ENCODE measurements around the gene KRTAP12-2.

The KRTAP12-2 gene, protein sequence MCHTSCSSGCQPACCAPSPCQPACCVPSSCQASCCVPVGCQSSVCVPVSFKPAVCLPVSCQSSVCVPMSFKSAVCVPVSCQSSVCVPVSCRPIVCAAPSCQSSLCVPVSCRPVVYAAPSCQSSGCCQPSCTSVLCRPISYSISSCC

DNA sequence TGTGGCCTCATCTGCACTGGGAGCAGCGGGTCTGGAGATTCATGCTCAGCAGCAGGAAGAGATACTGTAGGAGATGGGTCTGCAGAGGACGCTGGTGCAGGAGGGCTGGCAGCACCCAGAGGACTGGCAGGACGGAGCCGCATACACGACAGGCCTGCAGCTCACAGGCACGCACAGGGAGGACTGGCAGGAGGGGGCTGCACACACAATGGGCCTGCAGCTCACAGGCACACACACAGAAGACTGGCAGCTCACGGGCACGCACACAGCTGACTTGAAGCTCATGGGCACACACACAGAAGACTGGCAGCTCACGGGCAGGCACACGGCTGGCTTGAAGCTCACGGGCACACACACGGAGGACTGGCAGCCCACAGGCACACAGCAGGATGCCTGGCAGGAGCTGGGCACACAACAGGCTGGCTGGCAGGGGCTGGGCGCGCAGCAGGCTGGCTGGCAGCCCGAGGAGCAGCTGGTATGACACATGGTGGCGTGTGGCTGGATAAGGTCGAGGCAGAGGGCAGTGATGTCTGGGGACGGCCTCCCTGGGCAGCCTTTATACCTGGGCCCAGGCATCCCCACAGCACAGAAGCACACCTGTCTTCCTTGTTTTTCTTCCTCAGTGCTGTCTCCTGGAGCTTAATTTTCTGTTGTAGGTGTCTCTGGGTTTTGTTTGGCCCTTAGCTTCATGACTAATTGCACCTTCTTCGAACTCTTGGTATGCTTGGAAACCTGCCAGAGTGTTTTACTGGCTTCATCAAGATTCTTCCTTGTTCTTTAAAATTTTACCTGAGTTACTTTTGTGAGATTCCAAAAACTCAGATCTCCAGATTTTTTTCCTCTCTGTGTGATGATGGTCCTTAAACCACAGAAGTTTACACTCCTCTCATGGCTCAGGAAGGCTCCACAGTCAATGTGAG lies at the start of gene KRTAP12-2:
TSS of gene KRTAP12-2 (minus strand) at position 527 of the 920 bp plus-strand sequence. CDS start at position 486, 41 bp downstream.
- no peak for DNase-seq (ENCODE audit: low spot score)

DNA sequence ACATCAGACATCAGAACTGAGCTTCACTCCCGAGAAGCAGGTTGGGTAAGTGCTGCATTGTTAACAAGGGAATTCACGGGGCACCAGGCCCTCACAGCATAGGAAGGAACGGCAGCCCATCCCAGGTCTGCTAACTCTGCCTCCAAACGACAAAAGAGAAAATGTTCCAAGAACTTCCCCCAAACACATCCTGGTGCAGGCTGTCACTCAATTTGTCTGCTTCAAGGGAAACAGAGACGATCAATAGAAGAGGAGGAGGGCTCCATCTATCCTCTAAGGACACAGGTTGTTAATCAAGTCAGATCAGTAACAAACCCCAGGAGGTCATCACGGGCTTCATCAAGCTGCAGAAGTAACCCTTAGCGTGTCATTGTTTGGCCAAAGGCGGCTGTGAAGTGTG lies 48.2 kb upstream of the KRTAP12-2 start:
- no peak for DNase-seq (ENCODE audit: low spot score)

DNA sequence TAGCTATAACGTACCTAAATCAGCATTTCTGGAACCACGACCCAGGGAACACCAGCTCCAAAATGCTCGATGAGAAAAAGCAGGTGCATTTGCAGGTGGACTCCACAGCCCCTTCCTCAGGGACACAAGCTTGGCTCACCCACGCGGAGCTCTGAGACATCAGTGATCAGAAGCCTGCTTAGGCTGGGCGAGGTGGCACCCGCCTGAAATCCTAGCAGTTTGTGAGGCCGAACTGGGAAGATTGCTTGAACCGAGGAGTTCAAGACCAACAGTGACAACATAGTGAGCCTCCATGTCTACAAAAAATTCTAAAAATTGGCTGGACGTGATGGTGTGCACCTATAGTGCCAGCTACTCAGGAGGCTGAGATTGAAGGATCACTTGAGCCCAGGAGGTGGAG lies 47.1 kb upstream of the KRTAP12-2 start:
- no peak for DNase-seq (ENCODE audit: low spot score)

DNA sequence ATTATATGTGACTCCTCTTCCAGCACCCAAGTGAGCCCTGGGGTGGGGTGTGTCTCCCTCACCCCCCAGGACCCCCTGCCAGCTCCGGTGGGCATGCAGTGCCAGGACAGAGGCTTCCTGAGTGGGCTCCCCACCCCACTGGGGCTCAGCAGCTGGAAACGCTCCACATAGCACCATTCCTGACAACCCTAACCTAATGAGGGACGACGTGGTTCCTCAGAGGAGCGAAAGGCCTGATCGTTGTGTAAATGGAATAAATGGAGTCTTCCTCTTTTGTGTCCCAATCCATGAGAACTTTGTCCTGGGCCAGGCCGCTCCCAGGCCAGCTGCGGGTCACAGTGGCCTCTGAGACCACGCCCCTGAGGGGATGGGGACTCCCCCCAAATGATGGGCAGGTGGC lies 46.4 kb upstream of the KRTAP12-2 start:
- no peak for DNase-seq (ENCODE audit: low spot score)

DNA sequence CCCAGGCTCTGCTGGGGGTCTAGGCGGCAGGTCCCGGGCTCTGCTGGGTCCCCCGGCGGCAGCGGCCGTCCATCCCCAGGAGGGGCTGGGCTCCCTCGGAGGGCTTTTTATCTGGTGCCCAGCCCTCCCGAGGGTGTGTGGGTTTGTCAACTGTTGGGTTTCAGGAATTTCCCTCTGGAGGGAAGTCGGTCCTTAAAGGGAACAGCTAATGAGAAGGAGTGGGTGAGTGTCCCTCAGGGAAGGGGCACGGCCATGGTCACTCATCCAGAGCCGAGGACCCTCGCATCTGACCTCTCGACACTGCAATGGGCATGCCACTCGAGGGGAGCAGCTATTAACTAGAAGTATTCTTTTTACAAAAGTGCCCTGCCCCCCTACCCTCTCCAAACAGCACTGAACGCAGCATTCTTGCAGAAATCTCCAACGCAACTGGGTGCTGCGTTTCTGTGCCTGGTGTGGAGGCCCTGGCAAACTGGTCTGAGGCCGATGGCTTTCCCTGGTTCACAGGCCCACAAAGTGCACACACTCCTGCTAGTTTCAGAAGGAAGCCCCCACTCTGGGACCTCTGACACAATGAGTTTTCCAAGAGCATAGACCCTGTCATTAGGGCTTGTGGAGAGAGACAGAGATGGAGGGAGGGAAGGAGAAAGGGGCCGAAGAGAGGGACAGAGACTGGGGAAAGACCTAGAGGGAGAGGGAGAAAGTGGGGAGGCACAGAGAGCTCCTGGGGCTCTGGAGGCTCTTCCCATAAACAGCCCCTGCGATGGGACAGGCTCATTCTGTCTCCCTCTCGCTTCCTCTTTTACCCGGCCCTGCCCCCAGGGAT lies 45.7 kb upstream of the KRTAP12-2 start:
- DNase-seq (ENCODE audit: low spot score), result no peak

DNA sequence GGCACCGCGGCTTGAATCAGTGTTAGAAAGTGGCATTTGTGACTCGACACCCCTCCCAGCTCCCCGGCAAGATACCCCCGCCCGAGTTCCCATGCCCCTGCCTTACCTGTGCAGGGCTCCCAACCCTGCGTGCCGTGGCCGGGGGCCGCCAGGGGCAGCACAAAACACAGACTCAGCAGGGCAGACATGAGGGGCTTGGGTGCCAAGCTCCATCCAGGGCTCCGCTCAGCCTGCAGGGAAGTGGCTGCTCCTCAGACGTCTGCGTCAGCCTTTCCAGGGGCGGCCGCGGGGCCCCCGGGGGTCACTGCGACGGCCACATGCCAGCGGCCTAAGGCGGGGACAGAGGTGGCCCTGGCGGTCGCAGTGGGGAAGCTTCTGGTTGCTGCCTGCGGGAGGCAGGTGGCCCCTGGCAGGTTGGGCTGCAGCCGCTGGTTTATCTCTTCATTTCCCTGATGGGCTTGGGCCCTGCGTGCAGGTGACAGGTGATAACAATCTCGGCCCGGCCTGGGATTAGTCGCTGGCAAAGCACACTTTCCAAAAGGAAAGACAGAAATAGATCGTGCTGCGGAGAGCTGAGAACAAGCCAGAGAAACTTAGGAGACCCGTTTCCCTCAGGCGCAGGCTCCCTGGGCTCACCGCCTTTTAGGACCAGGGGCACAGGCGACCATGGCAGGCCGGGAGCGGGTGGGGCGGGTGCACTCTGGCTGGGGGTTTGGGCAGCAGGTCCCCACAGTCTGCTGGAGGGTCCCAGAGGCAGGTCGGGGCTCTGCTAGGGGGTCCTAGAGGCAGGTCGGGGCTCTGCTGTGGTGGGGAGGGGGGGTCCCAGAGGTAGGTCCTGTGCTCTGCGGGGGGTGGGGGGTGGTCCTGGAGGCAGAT lies 44.8 kb upstream of the KRTAP12-2 start, which contains the start of gene TSPEAR:
TSS of gene TSPEAR (minus strand) at position 246 of the 876 bp plus-strand sequence. CDS start at position 188, 58 bp downstream.
- no peak for DNase-seq (ENCODE audit: low spot score)

DNA sequence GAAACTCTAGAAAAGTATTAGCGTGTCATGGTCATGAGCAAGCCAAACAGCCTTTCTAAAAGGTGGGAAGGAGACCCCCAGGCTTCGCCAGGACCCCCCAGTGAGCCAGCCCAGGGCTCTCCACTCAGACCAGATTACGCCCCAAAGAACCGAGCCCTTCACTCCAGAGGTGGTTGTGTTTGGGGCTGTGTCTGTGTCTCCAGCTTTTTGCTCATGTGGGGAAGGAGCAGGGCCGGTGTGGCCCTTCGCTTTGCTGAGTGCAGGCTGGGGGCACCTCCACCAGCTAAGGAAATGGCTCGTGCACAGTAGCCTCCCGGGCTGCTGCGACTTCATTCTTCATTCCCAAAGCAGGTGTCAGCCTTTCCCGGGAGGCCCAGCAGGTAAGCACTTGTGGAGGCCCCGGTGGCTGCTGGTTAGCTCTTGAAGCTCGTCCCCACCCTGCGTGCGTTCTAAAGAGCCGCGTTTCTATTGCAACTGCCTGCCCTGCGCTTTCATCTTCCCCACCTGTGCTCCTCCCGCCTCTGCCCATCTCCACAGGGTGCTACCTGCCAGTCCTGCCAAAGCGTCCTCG lies 44.1 kb upstream of the KRTAP12-2 start:
- no peak for DNase-seq (ENCODE audit: low spot score)

DNA sequence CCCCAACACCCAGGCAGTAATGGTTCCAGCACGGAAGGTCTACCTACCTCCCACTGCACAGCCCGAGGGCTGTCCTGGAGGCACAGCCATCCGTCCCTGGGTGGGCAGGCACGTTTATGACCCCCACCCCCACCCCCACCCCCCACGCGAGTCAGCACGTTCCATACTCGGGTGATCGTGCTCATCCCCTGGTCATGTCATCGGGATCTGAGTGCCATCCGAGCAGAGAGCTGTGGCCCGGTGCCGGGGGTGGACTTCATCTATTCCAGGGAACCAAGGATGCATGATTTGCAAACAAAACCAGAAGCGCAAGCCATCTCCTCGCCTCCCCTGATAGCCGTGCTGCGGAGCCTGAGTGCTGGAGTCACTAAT lies 43.6 kb upstream of the KRTAP12-2 start:
- DNase-seq (ENCODE audit: low spot score), result no peak

DNA sequence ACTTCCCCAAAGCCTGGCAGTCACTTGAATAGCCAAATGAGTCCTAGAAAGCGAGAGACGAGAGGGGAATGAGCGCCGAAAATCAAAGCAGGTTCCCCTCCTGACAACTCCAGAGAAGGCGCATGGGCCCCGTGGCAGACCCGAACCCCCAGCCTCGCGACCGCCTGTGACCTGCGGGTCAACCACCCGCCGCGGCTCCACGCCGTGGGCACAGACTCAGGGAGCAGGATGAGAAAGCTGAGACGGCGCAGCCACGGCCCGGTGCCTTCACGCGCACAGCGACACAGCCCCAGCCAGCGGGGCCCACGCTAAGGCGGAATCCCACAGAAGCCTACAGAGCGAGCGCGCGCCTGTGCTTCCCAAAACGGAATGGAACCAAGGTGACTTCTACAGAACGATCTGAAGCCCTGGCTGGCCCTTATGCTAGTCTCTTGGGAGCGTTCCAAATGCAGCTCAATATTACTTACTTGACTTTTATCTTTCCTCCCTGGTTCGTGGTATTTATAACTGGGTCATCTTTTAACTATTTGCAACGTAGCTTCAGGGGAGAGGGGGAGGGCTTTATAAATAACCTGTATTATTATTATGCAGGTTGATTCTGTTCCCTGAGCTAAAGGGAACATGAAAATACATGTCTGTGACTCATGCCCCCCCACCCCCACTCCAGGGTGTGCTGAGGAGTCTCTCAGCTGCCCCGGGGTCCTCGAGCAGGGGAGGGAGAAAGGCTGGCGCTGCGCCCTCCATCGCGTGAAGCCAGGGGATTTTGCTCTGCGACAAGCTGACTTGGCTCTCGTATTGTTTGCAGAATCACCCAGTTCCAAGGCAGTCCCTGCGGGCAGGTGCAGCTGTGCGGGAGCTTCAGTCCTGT lies 42.9 kb upstream of the KRTAP12-2 start:
- no peak for DNase-seq (ENCODE audit: low spot score)

DNA sequence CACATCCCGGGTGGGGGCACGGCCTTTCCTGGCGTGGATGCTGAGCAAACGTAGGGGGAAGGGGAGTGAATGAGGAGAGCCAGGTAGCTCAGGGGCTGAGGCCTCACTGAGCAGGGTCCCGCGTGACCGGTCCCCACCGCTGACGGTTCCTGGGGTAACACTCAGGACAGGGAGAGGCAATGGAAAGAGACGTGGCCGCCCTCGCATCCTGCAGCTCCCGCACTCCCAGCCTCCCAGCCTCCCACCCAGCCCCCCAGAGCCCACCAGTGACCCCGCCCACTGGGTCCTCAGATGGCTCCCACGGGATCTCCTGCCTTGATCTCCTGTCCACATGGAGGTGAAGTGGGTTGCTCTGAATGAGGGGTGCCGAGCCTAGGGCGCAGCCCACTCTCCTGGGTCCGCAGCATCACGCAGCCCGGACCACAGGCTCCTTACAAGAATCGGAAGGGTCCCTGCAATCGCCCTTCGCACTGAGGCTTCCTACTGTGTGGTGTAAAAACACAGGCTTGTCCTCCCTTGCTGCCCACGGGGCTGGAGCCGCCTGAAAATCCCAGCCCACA lies 42.2 kb upstream of the KRTAP12-2 start:
- no peak for DNase-seq (ENCODE audit: low spot score)

DNA sequence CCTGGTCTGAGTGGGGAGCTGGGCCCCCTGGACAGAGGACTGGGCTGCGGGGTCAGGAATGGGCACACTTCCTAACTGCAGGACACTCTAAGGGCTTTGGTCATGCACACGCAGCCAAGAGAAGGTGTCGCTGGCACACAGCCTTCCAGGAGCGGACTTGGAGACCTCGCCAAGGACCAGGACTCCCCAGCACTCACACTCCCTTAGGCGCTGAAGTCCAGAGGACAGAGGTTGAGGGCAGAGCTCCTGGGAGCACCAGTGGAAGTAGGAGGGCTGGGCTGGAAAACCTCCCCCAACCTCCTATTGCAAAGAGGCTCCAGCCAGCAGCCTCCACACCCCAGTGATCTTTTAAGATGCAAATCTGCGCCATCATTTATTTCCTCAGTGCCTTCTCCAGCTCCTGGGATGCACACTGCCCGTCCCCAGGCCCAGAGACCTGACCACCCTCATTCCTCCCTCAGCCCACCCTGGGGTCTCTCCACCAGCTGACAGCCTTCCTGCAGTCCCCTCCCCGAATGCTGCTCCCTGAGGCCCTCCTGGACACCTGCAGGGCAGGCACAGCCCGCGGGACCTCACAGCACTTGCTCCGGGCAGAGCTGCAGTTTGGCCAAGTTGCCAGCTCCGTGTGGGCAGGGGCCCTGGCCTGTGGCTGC lies 41.6 kb upstream of the KRTAP12-2 start:
- DNase-seq (ENCODE audit: low spot score), result no peak

DNA sequence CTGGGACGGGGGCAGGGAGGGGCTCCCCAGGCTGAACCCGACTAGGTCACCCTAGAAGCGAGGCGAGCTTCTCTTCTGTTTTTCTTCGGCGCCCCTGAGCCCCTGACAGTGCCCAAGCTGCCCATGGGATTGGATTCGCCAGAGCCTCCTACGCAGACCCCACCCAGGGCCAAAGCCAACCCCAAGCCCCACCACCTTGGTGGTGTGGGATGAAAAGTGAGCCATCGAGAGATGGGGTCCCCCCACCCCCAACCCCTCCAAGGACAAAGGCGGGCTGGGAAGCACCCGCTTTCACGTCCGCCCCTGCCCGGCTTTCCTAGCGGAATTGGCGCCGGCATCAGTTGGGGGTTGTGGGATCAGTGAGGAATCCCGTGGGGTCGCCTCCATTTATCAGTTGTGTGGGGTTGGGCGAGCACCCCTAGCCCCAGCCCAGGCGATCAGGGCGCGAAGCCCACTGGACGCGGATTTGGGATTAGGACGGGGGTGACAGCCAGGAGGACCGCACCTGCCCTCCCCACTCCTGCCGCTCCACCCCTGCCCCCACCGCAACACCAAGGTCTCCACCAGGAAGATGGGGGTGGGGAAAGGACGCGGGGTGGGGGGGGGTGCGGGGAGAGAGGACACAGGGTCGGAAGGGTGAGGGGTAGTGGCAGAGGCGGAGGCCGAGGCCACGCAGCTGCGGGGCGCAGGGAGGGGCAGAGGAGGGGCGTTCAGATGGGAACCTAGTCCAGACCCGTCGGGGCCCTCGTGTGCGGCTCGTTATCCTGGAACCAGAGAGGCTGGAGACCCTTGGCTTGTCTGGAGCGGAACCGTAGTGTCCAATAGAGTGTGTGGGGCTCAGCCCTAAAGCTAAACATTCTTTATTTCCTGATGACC lies 40.2 kb upstream of the KRTAP12-2 start:
- DNase-seq (ENCODE audit: low spot score), result no peak

DNA sequence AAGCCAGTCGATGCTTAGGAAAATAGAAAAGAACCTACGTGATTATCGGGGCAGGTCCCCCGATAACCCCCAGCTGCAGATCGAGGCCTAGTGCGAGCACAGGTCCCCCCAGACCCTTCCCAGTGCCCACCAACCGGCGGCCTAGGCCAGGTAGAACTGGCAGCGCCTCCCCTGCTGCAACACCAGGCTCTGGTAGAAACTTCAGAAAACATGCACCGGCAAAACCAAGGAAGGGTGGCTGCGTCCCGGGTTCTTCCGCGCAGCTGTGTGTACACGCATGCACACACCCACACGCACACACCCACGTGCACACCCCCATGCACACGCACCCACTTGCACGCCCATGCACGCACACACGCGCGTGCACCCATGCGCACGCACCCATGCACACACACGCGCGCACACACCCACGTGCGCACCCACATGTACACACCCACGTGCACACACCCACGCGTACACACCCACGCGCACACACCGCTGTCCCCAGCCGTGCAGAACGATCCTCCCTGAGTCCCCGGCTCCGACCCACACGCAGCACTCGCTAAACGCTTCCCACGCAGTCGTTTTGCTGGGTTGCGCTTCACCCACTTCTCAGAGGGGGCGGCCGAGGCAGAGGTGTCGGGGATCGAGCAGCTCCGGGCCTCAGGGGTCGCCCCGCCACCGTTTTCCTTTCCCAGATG lies 39.4 kb upstream of the KRTAP12-2 start:
- DNase-seq (ENCODE audit: low spot score), result no peak

DNA sequence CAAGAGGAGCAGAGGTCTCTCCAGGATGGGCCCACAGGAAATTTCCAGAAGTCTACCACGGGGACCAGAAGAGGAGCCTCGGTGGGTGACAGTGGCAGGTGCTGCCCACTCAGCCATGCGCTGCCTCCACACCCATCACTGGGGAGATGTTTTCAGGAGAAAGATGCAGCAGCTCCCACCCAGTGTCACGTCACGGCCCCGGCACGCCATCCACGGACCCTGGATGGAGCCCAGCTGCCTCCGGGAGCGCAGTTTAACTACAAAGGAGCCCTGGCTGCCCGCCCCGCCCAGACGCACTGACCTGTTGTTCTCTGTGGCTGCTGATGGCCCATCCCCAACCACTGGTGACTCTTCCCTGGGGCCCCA lies 37.9 kb upstream of the KRTAP12-2 start:
- no peak for DNase-seq (ENCODE audit: low spot score)

DNA sequence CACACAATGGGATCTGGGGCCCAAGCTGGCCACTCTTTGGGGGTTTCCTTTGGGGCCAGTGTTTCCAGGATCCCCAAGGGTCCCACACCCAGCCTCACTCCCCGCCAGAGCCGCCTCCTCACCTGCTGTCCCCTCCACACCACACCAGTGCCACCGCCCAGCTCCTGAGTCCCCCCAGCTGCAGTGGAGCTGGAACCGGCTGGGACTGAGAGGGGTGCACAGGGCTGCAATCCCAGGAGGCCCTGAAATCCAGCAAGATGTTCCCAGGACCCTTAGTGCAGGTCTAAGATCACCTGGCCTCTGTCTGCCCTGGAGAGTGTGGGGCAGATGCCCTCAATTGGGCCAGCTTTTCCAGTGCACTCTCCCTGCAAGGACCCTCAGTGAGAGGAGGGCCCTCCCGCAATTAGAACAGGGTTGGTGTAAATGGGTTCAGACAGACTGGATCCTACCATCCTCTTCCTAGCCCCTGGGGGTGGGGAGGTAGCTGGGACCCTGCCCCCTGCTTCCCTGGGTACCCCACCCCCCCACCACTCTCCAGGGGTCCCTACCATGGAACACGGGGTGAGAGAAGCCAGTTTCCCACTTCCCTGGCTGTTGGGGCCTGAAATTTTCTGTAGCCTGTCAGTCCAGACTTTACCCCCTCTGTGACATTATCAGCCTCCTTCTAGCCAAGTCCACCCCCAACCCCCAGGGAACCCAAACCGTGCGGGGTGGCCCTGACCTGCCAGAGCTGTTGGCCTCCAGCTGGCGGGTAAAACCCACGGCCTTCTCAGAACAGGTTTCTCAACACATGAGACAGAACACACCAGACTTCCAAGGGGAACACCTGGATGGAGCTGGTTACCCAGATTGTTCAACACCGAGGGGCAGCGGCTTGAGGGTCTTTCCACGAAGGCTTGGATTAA lies 37.3 kb upstream of the KRTAP12-2 start:
- DNase-seq (ENCODE audit: low spot score), result no peak

DNA sequence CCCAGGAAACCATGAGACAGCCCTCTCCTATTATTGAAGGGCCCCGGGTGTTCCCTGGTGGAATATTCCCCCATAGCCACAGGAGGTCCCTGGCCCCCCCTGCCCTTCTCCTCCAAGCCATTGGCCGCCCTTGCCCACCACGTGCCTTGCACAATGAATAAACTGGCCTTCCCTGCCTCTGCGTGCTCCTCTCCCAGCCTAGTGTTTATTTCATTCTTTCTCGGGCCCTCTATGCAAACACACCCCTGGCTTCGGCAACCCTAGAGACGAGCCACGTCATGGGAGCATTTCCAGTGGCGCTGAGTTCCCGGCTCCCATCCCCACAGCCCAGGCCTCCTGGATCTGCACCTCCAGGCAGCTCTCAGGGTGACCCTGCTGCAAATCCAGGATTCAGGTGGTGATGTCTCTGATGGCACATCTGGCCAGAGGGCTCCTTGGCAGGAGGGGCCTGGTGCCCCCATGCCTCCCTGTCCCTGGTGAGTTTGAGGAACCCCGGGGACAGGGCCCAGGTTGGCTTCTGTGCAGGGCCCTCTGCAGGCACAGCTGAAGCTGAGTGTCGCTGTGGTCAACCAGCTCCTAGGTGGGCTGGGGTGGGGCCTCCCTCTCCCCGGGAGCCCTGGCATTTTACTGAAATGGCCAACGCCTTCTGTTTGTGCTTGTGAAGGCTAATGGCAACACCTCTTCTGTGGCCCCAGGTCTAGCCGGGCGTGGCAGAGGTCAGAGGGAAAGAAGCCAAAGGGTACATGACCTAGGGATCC lies 36.4 kb upstream of the KRTAP12-2 start:
- DNase-seq (ENCODE audit: low spot score), result no peak
